ENCODE measurements around the gene TSEN2.
A peak's percentile ranks its signal among the peaks of the same experiment; 100 is the strongest.

Gene TSEN2

GRCh38 chr3:12545473-12545791 is 61.2 kb downstream of the TSEN2 start, which contains the start of gene MKRN2OS:
MKRN2OS (minus strand) TSS chr3:12545499; CDS start chr3:12545464, 35 bp downstream.
- no peak within 1 kb of the TSS for H3K4me3 ChIP-seq (ENCODE audit: low read depth, low read length)
- TF ChIP-seq, protein P1, sequence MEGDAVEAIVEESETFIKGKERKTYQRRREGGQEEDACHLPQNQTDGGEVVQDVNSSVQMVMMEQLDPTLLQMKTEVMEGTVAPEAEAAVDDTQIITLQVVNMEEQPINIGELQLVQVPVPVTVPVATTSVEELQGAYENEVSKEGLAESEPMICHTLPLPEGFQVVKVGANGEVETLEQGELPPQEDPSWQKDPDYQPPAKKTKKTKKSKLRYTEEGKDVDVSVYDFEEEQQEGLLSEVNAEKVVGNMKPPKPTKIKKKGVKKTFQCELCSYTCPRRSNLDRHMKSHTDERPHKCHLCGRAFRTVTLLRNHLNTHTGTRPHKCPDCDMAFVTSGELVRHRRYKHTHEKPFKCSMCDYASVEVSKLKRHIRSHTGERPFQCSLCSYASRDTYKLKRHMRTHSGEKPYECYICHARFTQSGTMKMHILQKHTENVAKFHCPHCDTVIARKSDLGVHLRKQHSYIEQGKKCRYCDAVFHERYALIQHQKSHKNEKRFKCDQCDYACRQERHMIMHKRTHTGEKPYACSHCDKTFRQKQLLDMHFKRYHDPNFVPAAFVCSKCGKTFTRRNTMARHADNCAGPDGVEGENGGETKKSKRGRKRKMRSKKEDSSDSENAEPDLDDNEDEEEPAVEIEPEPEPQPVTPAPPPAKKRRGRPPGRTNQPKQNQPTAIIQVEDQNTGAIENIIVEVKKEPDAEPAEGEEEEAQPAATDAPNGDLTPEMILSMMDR (conservative IDR thresholded peaks at IDR 0.05; ENCODE audit: low read depth, low read length), result no peak
- DNase-seq (ENCODE audit: low read depth), result no peak

DNA sequence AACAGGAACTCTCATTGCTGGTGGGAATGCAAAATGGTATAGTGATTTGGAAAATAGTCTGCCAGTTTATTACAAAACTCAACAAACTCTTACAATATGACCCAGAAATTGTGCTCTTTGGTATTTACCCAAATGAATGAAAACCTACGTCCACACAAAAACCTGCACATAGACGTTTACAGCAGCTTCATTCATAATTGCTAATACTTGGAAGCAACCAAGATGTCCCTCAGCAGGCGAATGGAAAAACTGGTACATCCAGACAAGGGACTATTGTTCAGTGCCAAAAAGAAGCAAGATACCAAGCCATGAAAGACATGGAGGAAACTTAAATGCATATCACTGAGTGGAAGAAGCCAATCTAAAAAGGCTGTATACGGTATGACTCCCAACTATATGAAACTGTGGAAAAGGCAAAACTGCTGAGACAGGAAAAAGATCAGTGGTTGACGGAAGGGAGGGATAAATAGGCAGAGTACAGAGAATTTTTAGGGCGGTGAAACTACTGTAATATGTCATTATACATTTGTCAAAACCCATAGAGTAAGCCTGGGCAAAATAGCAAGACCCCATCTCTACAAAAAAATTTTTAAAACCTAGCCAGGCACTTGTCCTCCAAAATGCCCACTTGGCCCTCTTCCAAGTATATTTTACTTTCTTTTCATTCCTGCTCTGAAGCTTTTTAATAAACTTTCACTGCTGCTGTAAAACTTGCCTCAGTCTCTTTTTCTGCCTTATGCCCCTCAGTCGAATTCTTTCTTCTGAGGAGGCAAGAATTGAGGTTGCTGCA is 65.9 kb downstream of the TSEN2 start:
- DNase-seq (ENCODE audit: low read depth), result no peak

GRCh38 chr3:12553921-12554391 is 69.7 kb downstream of the TSEN2 start:
- H3K4me3 ChIP-seq (ENCODE audit: low read depth, low read length), result peak overlapping the region; percentile 63
- TF ChIP-seq, protein P1 (conservative IDR thresholded peaks at IDR 0.05; ENCODE audit: low read depth, low read length), result peak; percentile 8
- peak; percentile 40 for DNase-seq (ENCODE audit: low read depth)

More for the DNA sequence above, 65.9 kb downstream of the TSEN2 start:
- H3K4me3 ChIP-seq (ENCODE audit: low read depth, low read length), result no peak overlapping the region
- TF ChIP-seq, protein P1 (conservative IDR thresholded peaks at IDR 0.05; ENCODE audit: low read depth, low read length), result no peak

- no peak for DNase-seq (ENCODE audit: low read depth)
- TF ChIP-seq, protein P1 (conservative IDR thresholded peaks at IDR 0.05; ENCODE audit: low read depth, low read length), result no peak
- H3K4me3 ChIP-seq (ENCODE audit: low read depth, low read length), result peak overlapping the region; percentile 93
Observed at GRCh38 chr3:12556314-12556689, 72.0 kb downstream of the TSEN2 start.

- DNase-seq (ENCODE audit: low read depth), result peak; percentile 80
- H3K4me3 ChIP-seq (ENCODE audit: low read depth, low read length), result peak within 1 kb of the TSS; percentile 93
Observed at GRCh38 chr3:12556690-12557472, 72.6 kb downstream of the TSEN2 start, which contains the start of gene MKRN2. MKRN2 (plus strand) TSS chr3:12557087; CDS start chr3:12557151, 64 bp downstream.

DNA sequence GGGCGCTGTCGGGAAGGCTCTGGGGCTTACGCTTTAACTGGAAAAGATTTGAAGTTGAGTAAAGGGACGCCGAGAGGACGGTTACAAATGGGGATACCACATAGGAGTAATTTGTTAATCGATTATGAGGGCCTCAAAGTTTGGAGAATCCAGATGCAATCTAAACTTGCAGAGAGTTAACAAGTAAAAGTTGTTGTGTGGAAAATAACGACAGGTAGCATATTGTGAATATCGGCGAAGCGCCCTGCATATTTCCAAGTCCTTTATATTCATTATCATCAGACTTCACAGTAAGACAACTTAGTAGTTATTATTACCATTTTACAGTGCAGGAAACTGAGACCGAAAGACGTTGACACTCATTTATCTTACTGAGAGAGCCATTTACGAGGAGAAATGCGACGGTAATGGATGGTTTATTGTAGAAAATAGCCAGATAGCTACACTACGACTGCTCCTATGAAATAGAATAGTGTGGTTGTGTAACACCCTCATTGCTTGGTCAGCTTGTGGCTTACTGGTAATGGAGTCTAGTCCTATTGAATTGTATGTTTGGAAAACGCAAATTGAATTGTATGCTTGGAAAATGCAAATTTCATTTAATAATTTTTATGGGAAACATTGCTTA is 73.3 kb downstream of the TSEN2 start:
- H3K4me3 ChIP-seq (ENCODE audit: low read depth, low read length), result peak overlapping the region; percentile 93
- DNase-seq (ENCODE audit: low read depth), result peak; percentile 71
- TF ChIP-seq, protein P1 (conservative IDR thresholded peaks at IDR 0.05; ENCODE audit: low read depth, low read length), result no peak

More at GRCh38 chr3:12556690-12557472, 72.6 kb downstream of the TSEN2 start, which contains the start of gene MKRN2:
- TF ChIP-seq, protein P1 (conservative IDR thresholded peaks at IDR 0.05; ENCODE audit: low read depth, low read length), result no peak
